Bronchial epithelial cell (primary cell): ENCODE results near the gene SLC35C1. TPM values are rescaled to one million over a fixed set of nuclear protein-coding genes. Genes with fewer than 3 reads are reported as not detected.

Experiments
- DNase-seq: peaks from one replicate; pipeline ENCODE4 v3.0.0-alpha.2; 2010; ENCODE audit warnings: low read depth
- FAIRE-seq: peaks from 2 replicates; lab custom pipeline; 2011; peaks lifted over from hg19 to GRCh38; lab: Jason Lieb, UNC
- H3K27me3 ChIP-seq: 2 replicates; pipeline ENCODE4 v1.5.1; 2011; ENCODE audit warnings: low read length; ENCODE audit not compliant: control insufficient read depth, insufficient read depth
- H3K36me3 ChIP-seq: 2 replicates; pipeline ENCODE4 v1.5.1; 2011; ENCODE audit warnings: low read length; ENCODE audit not compliant: control insufficient read depth, insufficient read depth
- H3K4me3 ChIP-seq: 2 replicates; pipeline ENCODE4 v1.5.1; 2011; ENCODE audit warnings: mild to moderate bottlenecking, low read depth, low read length, control low read depth
- CTCF ChIP-seq: IDR thresholded peaks from 2 replicates; pipeline ENCODE4 v1.5.1; 2011; ENCODE audit warnings: mild to moderate bottlenecking, moderate library complexity, low read length, control low read depth, inconsistent platforms; ENCODE audit not compliant: insufficient read depth, severe bottlenecking
- total RNA-seq: library from RNA; depleted of rRNA; stranded (reverse); fragments of >200 nt; gene quantifications from 2 replicates; pipeline ENCODE4 v1.2.1, GENCODE V29; 2014

The SLC35C1 gene
- total RNA-seq, 1 donor from 2014 or later: 7.6 TPM

DNA sequence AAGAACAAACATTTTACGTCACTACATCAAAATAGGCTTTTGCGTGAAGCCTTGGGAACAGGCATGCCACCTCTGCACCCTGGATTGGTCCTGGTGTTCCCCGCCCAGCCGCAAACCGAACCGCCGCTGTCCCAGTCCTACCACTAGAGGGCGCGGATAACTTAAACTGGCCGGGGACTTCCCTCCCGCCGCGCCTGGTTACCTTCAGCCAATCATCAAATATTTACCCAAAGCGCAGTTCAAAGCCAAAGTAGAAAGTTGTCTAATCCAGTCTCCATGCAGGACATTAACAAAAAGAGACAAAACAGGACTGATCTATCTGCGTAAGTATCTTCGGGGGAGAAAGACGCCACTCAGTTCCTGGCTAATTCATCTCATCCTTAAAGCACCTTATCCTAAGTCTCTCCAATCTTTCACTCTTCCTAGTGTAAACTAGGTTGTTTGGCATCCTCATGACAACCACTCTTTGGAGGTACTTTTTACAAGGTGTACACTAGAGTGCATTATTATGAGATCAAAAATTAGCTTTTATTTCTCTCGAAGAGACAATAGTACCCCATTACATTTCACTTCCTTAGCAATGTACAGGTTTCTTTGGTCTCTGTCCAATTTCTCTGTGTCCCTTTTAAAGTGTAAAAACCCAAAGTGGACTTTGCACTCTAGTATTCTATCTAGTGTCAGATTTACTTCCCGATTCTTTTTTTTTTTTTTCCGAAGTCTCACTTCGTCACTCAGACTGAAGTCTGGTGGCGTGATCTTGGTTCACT lies 38.4 kb downstream of the SLC35C1 start:
- peak; percentile 73 for DNase-seq
- Histone ChIP-seq H3K27me3 (no peaks in the 10 kb centered on the region), H3K4me3 (no peak overlapping the region), H3K36me3 (no peaks in the 10 kb centered on the region)
- TF ChIP-seq CTCF: peak; percentile 90
- no peak for FAIRE-seq

DNA sequence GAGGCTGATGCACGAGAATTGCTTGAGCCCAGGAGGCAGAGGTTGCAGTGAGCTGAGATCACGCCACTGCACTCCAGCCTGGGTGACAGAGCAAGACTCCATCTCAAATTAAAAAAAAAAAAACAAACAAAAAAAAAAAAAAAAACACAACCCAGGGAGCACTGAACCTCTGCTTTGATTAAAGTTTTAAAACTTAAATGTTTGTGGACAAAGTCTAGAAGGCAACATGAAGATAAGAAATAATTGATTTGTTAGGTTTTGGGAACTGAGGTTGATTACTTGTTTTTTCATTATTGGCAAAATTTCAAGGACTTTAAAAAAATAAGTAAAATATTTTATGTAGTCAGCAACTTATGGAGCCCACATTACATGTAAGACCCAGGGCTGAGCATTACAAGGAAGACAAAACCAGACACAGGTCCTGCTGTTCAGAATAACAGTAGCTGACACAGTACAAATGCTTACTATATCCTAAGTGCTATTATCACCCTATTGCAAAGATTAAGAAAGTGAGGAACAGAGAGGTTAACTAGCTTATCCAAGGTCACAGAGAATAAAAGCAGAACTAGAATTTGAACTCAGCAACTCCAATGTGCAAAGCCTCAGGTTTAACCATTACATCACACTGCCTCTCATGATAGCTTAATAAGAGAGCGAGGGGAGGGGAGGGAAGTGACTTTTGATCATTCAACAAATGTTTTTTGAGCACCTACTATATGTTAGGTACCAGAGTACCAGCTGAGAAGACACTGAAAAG lies 40.1 kb downstream of the SLC35C1 start:
- DNase-seq (no peak), FAIRE-seq (no peak)
- no peak for TF ChIP-seq CTCF
- Histone ChIP-seq H3K36me3 (no peaks in the 10 kb centered on the region), H3K27me3 (no peaks in the 10 kb centered on the region), H3K4me3 (no peak overlapping the region)

GRCh38 chr11:45846174-45846675 lies 41.3 kb downstream of the SLC35C1 start:
- FAIRE-seq: no peak
- Histone ChIP-seq H3K36me3 (peaks cover 3% of the 10 kb centered on the region), H3K27me3 (no peaks in the 10 kb centered on the region), H3K4me3 (no peak overlapping the region)
- TF ChIP-seq CTCF: no peak
- no peak for DNase-seq

- peaks cover 3% of the 10 kb centered on the region for H3K36me3 ChIP-seq
- H3K4me3 ChIP-seq: peak within 1 kb of the TSS; percentile 97
- no peak for FAIRE-seq
- peak; percentile 88 for DNase-seq
- no peak for TF ChIP-seq CTCF
- no peaks in the 10 kb centered on the region for H3K27me3 ChIP-seq
Measured at GRCh38 chr11:45846974-45847910, 42.3 kb downstream of the SLC35C1 start, which contains the start of gene CRY2. Gene CRY2 (plus strand): TSS chr11:45847475. CDS start chr11:45847491, 16 bp downstream.

GRCh38 chr11:45847911-45848316 lies 43.0 kb downstream of the SLC35C1 start:
- Histone ChIP-seq H3K27me3 (no peaks in the 10 kb centered on the region), H3K36me3 (peaks cover 3% of the 10 kb centered on the region), H3K4me3 (peak overlapping the region; percentile 97)
- FAIRE-seq (no peak), DNase-seq (peak; percentile 62)
- peak; percentile 22 for TF ChIP-seq CTCF
